WTC11 (cell line): ENCODE measurements around the gene SYNJ2. TPM values are rescaled to one million over a fixed set of nuclear protein-coding genes. Genes with fewer than 3 reads are reported as not detected.
A peak's percentile ranks its signal among the peaks of the same experiment; 100 is the strongest.

Source experiments
- ATAC-seq: fragments of 200-7000 bp; cut with Tn5 transposase; 2 replicates; pipeline ENCODE4 v1.10.0; 2021; ENCODE audit warnings: mild to moderate bottlenecking, moderate library complexity
- CTCF ChIA-PET: fragments of 300-600 bp; sonication (Branson Sonifier 250); formaldehyde crosslinking; loops from one replicate; lab custom pipeline; 2021; ENCODE audit warnings: antibody characterized with exemption; lab: Charles Lee
- POLR2A ChIA-PET: fragments of 350-600 bp; sonication (Branson Sonifier 250); formaldehyde crosslinking; loops from one replicate; lab custom pipeline; 2021; ENCODE audit warnings: antibody characterized with exemption; lab: Charles Lee
- DNase-seq: peaks from one replicate; pipeline ENCODE4 v3.0.0; 2021; ENCODE audit warnings: low spot score
- H3K27ac Mint-ChIP-seq: 2 replicates; pipeline ENCODE4 v1.8.0; 2021; ENCODE audit warnings: mixed read lengths
- H3K27me3 Mint-ChIP-seq: 2 replicates; pipeline ENCODE4 v1.8.0; 2021; ENCODE audit warnings: low read depth, mild to moderate bottlenecking, moderate library complexity, mixed read lengths
- H3K36me3 Mint-ChIP-seq: 2 replicates; pipeline ENCODE4 v1.8.0; 2021; ENCODE audit warnings: mixed read lengths
- H3K4me1 Mint-ChIP-seq: 2 replicates; pipeline ENCODE4 v1.8.0; 2022; ENCODE audit warnings: mixed read lengths
- H3K4me3 Mint-ChIP-seq: 2 replicates; pipeline ENCODE4 v1.8.0; 2021; ENCODE audit warnings: mild to moderate bottlenecking, moderate library complexity, mixed read lengths
- H3K9me3 Mint-ChIP-seq: 2 replicates; pipeline ENCODE4 v1.8.0; 2021; ENCODE audit warnings: mixed read lengths
- ATF3 ChIP-seq: sonication (generic); formaldehyde crosslinking; conservative IDR thresholded peaks from 2 replicates; pipeline ENCODE4 v1.8.1; 2022; ENCODE audit warnings: mild to moderate bottlenecking, missing genetic modification reagents
- E2F4 ChIP-seq: sonication (generic); formaldehyde crosslinking; IDR thresholded peaks from 2 replicates; pipeline ENCODE4 v1.8.1; 2022; ENCODE audit warnings: low read depth, mild to moderate bottlenecking, moderate library complexity, missing genetic modification reagents, borderline replicate concordance
- E2F5 ChIP-seq: sonication (generic); formaldehyde crosslinking; IDR thresholded peaks from 2 replicates; pipeline ENCODE4 v1.8.1; 2022; ENCODE audit warnings: mild to moderate bottlenecking, moderate library complexity, missing genetic modification reagents
- HMGA2 ChIP-seq: fragments of 250-450 bp; sonication (Bioruptor Pico); IDR thresholded peaks from 2 replicates; pipeline ENCODE4 v1.4.0; 2021; ENCODE audit warnings: mild to moderate bottlenecking, moderate library complexity
- HMGXB4 ChIP-seq: sonication (generic); formaldehyde crosslinking; IDR thresholded peaks from 2 replicates; pipeline ENCODE4 v1.8.1; 2023; ENCODE audit warnings: mild to moderate bottlenecking, moderate library complexity, missing genetic modification reagents
- IRF2 ChIP-seq: sonication (generic); formaldehyde crosslinking; IDR thresholded peaks from 2 replicates; pipeline ENCODE4 v1.8.0; 2022; ENCODE audit warnings: low read depth, missing genetic modification reagents, borderline replicate concordance
- MXD4 ChIP-seq: fragments of 250-450 bp; sonication (Bioruptor Pico); IDR thresholded peaks from 2 replicates; pipeline ENCODE4 v1.8.0; 2021; ENCODE audit warnings: mild to moderate bottlenecking, moderate library complexity, borderline replicate concordance
- NFE2L1 ChIP-seq: sonication (generic); formaldehyde crosslinking; IDR thresholded peaks from 2 replicates; pipeline ENCODE4 v1.8.1; 2023; ENCODE audit warnings: missing genetic modification reagents
- OVOL2 ChIP-seq: fragments of 250-450 bp; sonication (Bioruptor Pico); IDR thresholded peaks from 2 replicates; pipeline ENCODE4 v1.9.0; 2021; ENCODE audit warnings: mild to moderate bottlenecking, borderline replicate concordance
- PRDM15 ChIP-seq: sonication (generic); formaldehyde crosslinking; IDR thresholded peaks from 2 replicates; pipeline ENCODE4 v1.8.0; 2022; ENCODE audit warnings: missing genetic modification reagents
- RORB ChIP-seq: fragments of 250-450 bp; sonication (Bioruptor Pico); IDR thresholded peaks from 2 replicates; pipeline ENCODE4 v1.9.0; 2021; ENCODE audit warnings: mild to moderate bottlenecking
- SOX15 ChIP-seq: fragments of 250-450 bp; sonication (Bioruptor Pico); IDR thresholded peaks from 2 replicates; pipeline ENCODE4 v1.9.0; 2021; ENCODE audit warnings: mild to moderate bottlenecking
- ZNF138 ChIP-seq: sonication (generic); formaldehyde crosslinking; conservative IDR thresholded peaks from 2 replicates; pipeline ENCODE4 v1.8.1; 2022; ENCODE audit warnings: mild to moderate bottlenecking, moderate library complexity, missing genetic modification reagents
- ZNF281 ChIP-seq: sonication (generic); formaldehyde crosslinking; IDR thresholded peaks from 2 replicates; pipeline ENCODE4 v1.8.0; 2023; ENCODE audit warnings: mild to moderate bottlenecking, missing genetic modification reagents
- ZNF317 ChIP-seq: sonication (generic); formaldehyde crosslinking; IDR thresholded peaks from 2 replicates; pipeline ENCODE4 v1.8.1; 2023; ENCODE audit warnings: low read depth, mild to moderate bottlenecking, moderate library complexity, missing genetic modification reagents, borderline replicate concordance
- ZNF416 ChIP-seq: fragments of 250-450 bp; sonication (Bioruptor Pico); IDR thresholded peaks from 2 replicates; pipeline ENCODE4 v1.9.0; 2021; ENCODE audit warnings: mild to moderate bottlenecking, inconsistent platforms
- ZNF532 ChIP-seq: fragments of 250-450 bp; sonication (Bioruptor Pico); IDR thresholded peaks from 2 replicates; pipeline ENCODE4 v1.9.0; 2021; ENCODE audit warnings: mild to moderate bottlenecking, borderline replicate concordance
- total RNA-seq: library from RNA; stranded (reverse); gene quantifications from 3 replicates; pipeline ENCODE4 v1.2.3, GENCODE V29; 2021

SYNJ2 gene
- total RNA-seq, 1 experiment from 2014 or later: 15.3 TPM

GRCh38 chr6:158002249-158002950 lies 20.7 kb downstream of the SYNJ2 start:
- H3K36me3 Mint-ChIP-seq: peaks cover 7% of the 10 kb centered on the region
- no peaks in the 10 kb centered on the region for H3K27me3 Mint-ChIP-seq
- ATAC-seq: peak; percentile 33
- H3K27ac Mint-ChIP-seq: peak overlapping the region; percentile 73
- TF ChIP-seq ZNF281 (CRISPR knock-in tag) (no peak), ZNF416 (no peak), ZNF317 (no peak), OVOL2 (no peak), PRDM15 (CRISPR knock-in tag) (peak; percentile 72), ATF3 (CRISPR knock-in tag) (no peak), IRF2 (CRISPR knock-in tag) (no peak)
- no peak overlapping the region for H3K4me3 Mint-ChIP-seq
- ChIA-PET CTCF (interaction anchor here (1.8 kb wide), 1 partner anchor 24 kb away, joined by 7 read pairs; no protein-coding TSS in a partner anchor), POLR2A (no interaction called here)
- H3K4me1 Mint-ChIP-seq: peaks cover 42% of the 10 kb centered on the region
- DNase-seq: no peak
- peaks cover 7% of the 10 kb centered on the region for H3K9me3 Mint-ChIP-seq

GRCh38 chr6:158002951-158003853 lies 21.5 kb downstream of the SYNJ2 start:
- Mint-ChIP-seq H3K4me1 (peaks cover 36% of the 10 kb centered on the region), H3K27ac (peak overlapping the region; percentile 94), H3K27me3 (no peaks in the 10 kb centered on the region), H3K9me3 (peaks cover 7% of the 10 kb centered on the region), H3K4me3 (no peak overlapping the region), H3K36me3 (peaks cover 7% of the 10 kb centered on the region)
- DNase-seq: no peak
- CTCF ChIA-PET: interaction anchor here (0.9 kb wide), 1 partner anchor 23 kb away, joined by 4 read pairs; no protein-coding TSS in a partner anchor
- POLR2A ChIA-PET: no interaction called here
- ATAC-seq: no peak; the same call in 1 of the 2 replicates
- TF ChIP-seq HMGXB4 (CRISPR knock-in tag): no peak
- no peak for TF ChIP-seq ZNF138 (CRISPR knock-in tag)
- TF ChIP-seq SOX15 (CRISPR knock-in tag): no peak
- TF ChIP-seq E2F4 (CRISPR knock-in tag): no peak
- no peak for TF ChIP-seq NFE2L1 (CRISPR knock-in tag)
- TF ChIP-seq E2F5 (CRISPR knock-in tag): no peak
- no peak for TF ChIP-seq ZNF532
- no peak for TF ChIP-seq RORB (CRISPR knock-in tag)
- TF ChIP-seq HMGA2 (CRISPR knock-in tag): no peak
- TF ChIP-seq MXD4: no peak
